CD4-positive, alpha-beta T cell treated with Interleukin-17A for 4 hours (primary cell): ENCODE data around the gene MTFR1L.

Experiments used
- DNase-seq: peaks from one replicate; pipeline ENCODE4 v3.0.0-alpha.2; 2020; ENCODE audit warnings: mixed read lengths

The MTFR1L gene

GRCh38 chr1:25792115-25792514 is 27.6 kb upstream of the MTFR1L start:
- no peak for DNase-seq

DNA sequence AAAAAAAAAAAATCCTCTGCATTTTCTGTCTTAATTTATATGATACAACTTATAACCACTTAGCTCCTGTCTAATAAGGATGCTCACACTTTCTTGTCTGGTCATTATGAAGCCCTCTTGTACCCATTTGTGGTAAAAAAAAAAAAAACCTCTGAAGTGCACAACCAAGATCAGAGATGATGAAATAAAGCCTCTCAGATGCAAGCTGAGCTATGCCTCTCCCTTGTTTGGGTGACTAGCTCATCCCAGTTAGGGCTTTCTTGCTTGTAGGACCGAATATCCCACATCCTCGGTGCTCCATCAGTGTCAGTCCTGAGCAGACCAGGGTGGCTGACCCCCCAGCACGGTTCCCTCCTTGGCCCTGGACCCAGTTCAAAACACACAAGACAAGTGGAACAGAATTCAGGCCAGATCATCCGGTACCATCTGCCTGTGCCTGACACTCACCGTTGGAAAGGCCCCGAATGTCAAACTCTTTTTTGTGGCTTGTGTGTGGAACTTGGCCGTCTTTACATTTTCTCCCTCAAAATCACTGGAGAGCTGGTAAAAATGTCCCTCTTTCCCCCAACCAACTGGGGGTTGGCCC is 26.1 kb upstream of the MTFR1L start:
- DNase-seq: no peak

GRCh38 chr1:25794325-25794724 is 25.4 kb upstream of the MTFR1L start:
- no peak for DNase-seq

- DNase-seq: no peak
These were observed 24.5 kb upstream of the MTFR1L start for GRCh38 chr1:25795211-25795610.

GRCh38 chr1:25795946-25796810 is 23.6 kb upstream of the MTFR1L start:
- peak; percentile 68 for DNase-seq

DNA sequence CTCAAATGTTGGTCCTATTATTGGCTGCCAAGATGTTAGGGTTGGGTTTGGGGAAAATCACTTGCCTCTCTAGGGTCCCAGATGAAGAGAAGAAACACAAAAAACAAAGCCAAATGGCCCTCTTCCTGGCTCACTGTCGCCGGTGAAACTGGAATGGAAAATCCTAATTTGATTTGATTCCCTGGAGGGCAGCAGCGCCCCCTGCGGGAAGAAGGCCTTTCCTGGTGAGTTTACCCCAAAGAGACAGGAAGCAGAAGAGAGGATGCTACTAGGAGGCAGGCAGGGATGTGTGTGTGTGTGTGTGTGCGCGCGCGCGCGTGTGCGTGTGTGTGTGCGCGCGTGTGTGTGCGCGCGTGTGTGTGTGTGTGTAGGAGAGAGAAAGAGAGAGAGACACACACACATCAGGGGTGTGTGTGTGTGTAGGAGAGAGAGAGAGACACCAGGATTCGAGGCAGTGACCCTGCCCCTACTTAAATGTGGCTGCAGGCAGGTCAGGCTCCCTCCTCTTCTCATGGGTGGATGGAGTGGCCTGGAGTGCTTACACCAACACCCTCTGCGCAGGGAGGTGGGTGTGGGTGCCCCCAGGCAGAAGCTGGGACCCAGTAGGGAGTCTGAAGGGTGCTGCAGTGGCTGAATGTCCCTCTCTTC is 22.8 kb upstream of the MTFR1L start:
- DNase-seq: peak; percentile 93

DNA sequence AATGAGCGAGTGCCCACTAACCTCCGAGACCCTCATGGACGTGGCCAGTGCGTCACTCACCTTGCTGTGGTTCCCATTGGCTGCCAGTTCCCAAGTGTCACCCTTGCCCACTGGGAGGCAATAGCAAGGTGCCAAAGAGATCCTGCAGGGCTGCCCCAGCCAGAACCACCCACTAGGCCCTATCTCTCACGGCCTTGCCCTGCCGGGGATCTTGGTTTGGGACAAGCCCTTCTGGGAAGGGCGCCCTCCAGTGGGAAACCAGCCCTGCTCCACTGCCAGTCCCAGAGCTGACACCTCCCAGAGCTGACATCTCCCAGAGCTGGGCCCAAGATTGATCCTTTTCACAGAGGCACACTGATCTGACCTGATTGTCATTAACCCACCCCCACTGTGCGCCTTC is 21.8 kb upstream of the MTFR1L start:
- DNase-seq: peak; percentile 61

- DNase-seq: no peak
These were observed 20.9 kb upstream of the MTFR1L start for GRCh38 chr1:25798666-25799351.

DNA sequence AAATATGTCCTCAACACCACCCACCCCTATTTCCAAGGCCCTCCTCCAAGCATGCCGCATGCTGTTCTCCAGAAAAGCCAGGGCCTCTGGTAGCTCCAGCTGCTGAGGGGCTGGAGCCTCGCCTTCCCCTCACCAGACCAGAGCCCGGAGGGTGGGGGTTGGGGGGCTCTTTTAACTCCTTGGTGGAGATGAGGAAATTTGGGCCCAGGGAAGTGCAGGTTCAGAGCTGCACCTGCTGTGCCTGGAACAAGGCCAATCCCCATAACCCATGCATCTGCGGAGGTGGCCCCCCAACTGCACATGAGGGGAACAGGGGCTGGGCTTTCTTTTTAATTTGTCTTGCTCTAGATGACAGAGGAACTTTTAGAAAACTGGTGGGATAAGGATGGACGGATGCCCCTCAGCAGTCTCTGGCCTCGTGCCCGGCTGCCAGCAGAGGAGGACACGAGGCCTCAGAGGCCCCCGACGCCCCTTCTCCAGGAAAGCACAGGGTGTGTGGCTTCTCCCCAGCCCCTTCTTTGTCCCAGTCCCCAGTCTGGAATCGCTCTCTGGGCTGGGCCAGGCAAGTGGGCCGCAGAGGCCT is 20.3 kb upstream of the MTFR1L start:
- DNase-seq: no peak

GRCh38 chr1:25799935-25800702 is 19.6 kb upstream of the MTFR1L start, which contains the start of gene SELENON:
Gene SELENON, plus strand, starts transcription at chr1:25800193. Its CDS starts 38 bp downstream, at chr1:25800231.
- peak; percentile 58 for DNase-seq

DNA sequence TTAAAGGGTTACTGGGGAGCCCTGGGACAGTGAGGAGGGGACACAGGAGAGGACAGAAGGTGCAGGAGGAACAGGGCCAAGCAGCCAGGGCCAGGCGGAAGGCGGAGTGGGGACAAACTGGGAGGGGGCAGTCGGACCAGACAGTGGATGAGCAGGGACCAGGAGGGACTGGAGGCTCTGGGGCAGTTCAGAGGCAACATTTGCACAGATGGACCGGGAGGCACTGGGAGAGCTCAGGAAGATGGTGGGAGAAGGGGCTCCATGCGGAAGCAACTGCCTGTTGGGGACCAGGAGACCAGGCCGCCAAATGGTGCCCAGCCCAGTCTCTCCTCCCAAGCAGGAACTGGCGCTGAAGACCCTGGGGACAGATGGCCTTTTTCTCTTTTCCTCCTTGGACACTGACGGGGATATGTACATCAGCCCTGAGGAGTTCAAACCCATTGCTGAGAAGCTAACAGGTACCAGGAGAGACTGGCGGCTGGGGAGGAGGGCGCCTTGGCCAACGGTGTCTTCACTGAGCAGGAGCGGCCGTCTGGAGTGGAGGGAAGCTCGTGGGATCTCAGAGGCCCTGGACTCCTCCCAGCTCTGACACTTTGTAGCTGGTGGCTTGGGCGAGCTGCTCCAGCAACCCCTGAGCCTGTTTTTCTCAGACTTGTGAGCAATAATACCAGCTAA is 18.9 kb upstream of the MTFR1L start:
- no peak for DNase-seq

DNA sequence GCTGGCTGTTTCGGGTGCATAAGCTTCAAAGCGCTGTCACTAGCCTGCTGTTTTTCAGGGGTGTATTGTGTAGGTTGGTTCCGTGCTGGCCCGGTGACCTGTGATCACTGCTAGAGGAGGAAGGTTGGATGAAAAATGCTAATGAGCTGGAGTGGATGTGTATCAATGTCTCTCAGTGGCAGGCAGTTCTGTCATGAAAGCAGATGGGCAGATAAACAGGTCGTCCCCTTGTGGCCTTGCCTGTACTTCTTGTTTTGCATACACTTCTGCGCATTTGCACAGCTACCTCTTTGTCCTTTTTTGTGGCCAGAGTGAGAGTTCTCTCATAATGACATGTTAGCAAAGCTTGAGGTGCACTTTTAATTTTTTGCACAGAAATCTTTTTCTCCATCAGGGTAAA is 16.8 kb upstream of the MTFR1L start:
- DNase-seq: no peak

DNA sequence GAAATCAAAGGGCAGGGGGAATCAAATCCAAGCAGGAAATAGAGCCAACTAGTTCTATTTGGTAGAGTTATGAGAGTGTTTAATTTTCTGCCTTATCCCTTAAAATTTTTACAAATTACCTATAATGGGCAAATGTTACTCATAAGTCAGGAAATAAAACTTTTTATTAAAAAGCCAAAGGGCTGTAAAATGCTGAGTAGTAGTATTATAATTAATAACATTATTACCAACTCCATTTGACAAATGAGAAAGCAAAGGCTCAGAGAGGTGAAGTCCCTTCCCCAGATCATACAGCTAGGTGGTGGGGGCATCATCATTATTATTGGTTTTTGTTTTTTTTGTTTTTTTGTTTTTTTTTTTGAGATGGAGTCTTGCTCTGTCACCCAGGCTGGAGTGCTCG is 16.4 kb upstream of the MTFR1L start:
- DNase-seq: no peak

DNA sequence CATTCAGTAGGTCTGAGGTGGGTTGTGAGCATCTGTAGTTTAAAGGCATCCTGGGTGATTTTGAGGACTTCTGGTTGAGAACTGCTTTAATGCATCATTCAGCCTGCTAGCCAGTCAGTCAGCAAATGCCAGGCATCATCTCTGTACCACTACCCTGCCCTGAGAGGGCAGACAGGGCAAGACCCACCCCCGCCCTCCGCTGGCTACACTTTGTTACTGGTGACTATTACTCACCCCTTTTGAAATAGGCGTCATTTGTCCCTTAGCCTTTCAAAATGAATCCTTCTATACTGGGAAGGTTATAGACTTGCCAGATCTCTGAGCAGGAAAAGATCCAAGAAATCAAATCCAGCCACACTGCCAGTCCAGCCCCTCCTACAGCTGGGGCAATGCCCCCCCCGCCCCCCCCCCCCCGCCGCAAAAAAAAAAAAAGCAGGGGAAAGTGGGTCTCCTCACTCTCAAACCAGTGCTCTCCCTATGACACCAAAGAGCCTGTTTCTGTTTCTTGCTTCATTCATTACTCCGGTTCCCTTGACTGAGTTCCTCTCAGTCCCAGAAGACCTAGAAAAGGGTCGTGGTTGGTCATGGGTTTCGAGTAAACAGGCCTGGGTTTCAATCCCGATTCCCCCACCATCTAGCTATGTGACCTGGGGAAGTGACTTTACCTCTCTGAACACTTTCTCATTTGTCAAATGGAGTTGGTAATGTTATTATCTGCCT is 15.3 kb upstream of the MTFR1L start:
- no peak for DNase-seq

DNA sequence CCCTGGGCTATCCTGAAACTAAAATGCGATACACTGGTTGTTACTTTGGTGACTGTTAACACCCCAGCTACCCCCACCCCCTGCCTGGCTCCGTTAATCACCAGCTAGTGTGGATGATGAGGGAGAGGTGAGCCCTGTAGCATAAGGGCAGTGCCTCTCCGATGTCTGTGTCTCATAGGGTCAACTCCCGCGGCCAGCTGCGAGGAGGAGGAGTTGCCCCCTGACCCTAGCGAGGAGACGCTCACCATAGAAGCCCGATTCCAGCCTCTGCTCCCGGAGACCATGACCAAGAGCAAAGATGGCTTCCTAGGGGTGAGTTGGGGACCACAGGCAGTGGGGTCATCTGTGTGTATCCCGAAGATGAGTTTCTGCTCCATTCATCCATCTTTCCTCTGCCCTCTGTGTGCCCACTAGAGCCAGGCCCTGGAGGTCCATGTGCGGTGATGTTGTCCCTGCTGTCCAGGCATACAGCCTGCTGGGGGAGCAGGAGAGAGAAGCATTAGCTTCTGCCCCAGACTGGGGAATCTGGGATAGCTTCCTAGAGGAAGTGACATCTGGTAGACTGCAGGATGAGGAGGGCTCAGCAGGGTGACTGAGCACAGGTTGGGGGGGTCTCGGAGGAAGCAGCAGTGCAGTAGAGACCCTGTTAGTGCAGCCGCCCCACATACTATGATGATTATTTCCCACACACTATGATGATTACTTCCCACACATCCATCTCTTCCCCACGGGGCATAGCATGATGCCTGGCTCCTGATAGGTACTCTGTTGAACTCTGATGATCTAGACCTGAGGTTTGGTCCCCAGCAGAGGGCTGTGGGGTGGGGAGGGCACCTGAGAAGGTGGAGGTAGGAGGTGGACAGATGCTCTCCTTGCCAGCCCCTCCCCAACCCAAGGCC is 14.5 kb upstream of the MTFR1L start:
- no peak for DNase-seq

GRCh38 chr1:25805863-25806225 is 13.9 kb upstream of the MTFR1L start:
- no peak for DNase-seq

DNA sequence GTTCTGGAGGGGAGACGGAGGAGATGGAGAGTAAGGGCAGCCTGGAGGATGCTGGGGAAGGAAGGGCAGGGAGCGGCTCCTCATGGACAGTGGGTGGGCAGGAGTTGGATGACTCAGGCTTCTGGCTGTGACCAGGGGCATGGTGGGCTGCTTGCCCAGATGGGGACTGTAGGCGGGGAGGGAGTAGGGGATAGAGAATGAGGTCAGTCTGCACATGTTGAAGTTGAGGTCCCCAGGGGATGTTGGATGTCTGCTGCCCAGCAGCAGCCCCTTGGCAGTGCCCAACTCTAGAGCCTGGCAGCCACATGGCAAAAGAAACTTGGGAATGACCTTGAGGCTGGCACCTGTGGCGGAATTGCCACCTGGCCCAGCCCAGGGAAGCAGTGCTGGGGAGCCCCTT is 13.3 kb upstream of the MTFR1L start:
- no peak for DNase-seq

DNA sequence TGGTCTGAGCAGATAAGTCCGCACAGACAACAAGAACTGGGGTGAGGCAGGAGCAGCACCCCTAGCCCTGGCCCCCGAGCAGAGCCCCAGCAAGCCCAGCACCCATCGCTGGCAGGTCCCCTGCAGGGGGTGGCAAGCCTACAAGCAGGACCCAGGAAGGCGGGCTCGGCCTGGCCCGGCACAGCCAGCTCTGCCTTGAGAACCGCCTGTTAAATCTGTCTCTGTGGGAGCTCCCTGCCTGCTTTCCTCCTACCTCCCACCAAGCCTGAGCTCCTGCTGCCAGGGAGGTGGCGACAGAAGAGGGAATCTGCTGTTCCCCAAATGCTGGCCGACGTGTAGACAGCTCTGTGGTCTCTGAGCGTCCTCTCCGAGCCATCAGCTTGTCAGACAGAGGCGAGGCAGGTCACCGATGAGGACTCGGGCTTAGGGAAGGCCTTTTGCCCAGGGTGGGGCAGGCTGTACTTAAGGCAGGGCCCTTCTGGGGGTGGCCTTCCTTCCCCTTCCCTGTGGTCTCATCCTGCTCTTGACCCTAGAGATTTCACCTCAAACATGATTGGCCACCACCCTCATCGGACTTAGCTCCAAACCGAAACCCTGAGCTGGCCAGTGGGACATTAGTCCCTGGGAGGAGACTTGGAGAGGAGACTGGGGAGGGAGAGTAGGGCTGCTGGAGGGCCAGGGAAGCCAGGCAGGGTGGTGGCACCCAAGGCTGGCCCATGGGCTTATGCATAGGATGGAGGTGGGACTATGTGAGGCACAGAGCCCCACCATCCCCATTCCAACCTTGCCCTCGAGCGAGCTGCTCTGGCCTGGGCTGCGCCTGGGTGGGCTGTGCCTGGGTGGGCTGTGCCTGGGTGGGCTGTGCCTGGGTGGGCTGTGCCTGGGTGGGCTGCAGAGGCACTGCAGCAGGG is 12.0 kb upstream of the MTFR1L start:
- DNase-seq: no peak
